Dermis blood vessel endothelial cell (primary cell): ENCODE measurements around the gene CD96. TPM values are rescaled to one million over a fixed set of nuclear protein-coding genes. Genes with fewer than 3 reads are reported as not detected.
"Not testable (repeated sequence)": the region's sequence is repeated elsewhere in the genome, so short reads cannot be mapped to it uniquely, and the experiment has no call there.

Source experiments
- DNase-seq: peaks from one replicate; pipeline ENCODE4 v3.0.0; 2010
- total RNA-seq: library from RNA; depleted of rRNA; stranded (reverse); fragments of >200 nt; gene quantifications from 2 replicates; pipeline ENCODE4 v1.2.3, GENCODE V29; 2014

CD96 gene
- total RNA-seq, 1 donor from 2014 or later = not detected

DNA sequence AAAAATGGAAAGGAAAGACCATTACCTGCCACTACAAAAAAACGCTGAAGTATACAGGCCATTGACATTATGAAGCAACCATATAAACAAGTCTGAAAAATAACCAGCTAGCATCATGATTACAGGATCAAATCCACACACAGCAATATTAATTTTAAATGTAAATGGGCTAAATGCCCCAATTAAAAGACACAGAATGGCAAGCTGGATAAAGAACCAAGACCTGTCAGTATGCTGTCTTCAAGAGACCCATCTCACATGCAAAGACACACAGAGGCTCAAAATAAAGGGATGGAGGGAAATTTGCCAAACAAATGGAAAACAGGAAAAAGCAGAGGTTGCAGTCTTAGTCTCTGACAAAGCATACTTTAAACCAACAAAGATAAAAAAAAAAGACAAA lies 87.0 kb downstream of the CD96 start:
- DNase-seq = not testable (repeated sequence)

DNA sequence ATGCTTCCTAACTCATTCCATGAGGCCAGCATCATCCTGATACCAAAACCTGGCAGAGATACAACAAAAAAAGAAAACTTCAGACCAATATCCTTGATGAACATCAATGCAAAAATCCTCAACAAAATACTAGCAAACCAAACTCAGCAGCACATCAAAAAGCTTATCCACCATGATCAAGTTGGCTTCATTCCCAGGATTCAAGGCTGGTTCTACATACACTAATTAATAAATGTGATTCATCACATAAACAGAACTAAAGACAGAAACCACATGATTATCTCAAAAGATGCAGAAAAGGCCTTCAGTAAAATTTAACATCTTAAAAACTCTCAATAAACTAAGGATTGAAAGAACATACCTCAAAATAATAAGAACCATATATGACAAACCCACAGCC lies 88.6 kb downstream of the CD96 start:
- DNase-seq = not testable (repeated sequence)

DNA sequence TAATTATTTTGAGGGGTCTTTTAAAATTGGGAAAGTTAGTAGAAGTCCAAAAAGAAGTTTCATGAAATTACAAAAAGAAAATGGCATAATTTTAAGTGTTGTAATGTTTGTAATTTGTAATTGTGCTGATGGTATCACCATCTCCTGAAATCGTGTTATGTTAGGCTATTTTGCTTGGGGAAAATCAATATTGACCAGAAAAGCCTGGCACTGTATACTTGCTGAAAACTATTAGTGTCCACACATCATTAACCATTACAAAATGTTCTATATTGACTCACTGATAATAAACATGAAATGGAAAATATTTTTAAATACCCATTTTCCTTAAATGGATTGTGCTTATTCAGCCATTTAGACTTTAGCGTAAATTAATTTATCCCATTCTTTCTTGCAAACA lies 93.4 kb downstream of the CD96 start:
- no peak for DNase-seq

DNA sequence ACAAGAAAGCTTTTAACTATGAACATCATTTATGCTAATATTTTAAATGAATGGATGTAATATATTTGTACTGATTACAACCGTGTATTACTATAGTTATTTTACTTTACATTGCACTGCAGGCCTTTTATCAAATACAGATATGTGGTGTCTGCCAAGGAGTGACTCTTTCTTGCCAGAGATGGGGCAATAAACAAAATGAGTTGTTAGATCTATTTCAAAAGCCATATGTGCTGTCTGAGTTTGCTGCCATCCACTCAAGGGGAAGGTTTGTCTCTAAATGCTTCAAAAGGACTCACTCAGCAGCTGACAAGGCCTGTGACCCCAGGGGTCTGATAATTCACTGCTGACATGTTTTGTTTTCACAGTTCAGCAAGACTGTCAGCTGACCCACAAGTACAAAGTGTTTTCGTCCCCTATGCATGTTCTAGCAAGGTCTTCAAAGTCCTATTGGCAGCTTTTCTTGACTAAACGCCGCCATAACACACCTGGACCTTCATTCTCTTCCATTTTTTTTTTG lies 94.4 kb downstream of the CD96 start:
- no peak for DNase-seq

DNA sequence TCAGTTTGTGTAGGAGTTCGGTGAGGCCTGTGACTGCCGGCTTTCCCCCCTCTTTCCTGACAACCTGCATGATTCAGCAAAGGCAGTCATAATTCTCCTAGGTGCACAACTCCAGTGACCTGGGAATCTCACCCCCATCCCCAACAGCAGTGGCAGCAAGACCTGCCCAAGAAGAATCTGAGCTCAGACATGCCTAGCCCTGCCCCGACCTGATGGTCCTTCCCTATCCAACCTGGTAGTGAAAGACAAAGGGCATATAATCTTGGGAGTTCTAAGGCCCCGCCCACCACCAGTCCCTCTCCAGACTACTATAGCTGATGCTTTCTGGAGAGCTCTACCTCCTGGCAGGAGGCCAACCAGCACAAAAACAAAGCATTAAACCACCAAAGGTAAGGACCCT lies 97.3 kb downstream of the CD96 start:
- no peak for DNase-seq

DNA sequence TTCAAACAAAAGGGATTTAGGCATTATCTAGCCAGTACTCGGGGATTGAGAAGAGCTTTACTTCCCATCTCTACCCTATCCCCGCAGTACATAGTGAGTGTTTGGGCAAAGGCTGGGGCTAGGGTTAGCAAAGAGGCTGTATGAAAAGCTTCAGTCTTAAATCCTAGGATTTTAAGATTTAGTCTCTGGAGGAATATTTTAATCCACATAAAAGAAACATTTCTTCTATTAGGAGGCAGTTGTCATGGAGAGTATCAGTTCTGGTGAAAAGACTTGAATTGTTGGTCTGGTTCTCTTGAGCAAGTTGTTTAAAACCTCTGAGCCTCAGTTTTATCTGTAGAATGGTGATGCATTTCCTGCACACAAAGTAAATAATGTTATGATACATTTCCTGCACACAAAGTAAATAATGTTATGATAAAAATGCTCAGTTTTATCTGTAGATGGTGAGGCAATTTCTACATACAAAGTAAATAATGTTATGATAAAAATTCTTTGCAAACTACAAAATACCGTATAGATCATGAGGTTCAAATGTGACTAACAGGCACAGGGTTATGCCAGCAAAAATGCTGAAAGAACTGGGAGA lies 107.1 kb downstream of the CD96 start:
- no peak for DNase-seq

DNA sequence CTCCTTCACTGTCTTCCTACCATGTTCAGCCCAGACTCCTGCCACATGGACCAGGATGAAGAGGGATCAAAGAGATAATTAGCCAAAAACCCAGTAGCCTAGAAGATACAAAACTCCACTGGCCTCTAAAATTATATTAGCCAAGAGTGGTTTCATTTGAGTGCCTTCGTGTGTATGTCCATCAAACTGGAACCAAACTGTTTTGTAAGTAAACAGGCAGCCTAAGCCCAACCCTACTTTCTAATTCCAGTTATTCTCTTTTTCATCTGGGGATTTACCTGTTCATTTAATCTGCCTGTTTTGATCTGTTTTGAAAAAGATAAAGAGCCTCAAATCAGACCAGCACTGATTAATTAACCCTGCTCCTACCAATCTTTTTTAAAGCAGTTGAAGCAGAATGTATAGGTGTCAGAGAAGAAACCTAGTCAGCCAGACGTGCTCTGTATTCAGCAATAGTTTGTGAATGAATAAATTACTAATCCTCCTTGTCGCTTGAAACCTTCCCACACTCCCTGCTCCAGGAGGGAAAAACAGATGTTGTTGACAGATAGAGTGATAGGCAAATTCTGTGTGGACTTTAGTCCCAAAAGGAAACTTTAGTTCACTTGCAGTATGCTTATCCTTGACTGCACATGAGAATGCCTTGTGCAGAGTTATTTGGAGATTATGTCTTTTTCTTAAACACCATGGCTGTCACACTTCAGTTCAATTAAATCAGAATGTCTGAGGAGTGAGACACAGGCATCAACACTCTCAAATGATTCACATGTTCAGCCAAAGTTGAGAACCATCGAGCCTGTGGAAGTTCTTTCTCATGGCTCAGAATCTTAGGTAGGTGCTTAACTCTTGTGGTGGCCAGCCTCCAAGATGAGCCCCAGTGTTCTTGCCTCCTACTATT lies 108.6 kb downstream of the CD96 start:
- no peak for DNase-seq

DNA sequence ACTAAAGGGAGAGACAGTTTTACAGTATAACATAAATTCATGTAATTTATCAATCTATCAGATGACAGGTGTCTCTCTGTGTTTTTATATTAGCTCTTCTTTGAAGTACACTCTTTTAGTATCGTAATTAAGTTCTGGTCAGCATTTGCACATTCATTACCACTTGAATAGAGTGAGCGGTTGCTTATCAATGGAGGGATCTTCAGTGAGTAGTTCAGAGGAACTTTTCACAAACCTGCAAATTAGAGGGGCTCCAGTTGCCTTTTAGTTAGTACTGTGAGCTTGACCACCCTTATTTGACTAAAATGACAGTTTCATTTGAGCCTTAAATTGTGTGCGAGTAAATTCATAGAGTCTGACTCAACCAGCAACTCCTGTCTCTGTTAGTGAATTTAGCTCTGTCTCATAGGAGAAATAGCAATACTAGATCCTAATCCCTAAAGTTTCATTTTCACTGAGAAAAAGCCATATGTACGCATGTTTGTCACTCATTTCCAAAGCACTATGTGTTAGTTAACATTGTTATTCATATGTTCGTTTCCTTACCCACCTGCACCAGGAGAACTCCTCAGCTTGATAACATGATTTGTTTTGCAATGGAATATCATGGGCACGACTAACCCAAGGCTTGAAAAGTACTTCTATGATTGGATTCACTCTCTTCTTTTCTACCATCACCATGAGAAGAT lies 110.6 kb downstream of the CD96 start:
- no peak for DNase-seq

DNA sequence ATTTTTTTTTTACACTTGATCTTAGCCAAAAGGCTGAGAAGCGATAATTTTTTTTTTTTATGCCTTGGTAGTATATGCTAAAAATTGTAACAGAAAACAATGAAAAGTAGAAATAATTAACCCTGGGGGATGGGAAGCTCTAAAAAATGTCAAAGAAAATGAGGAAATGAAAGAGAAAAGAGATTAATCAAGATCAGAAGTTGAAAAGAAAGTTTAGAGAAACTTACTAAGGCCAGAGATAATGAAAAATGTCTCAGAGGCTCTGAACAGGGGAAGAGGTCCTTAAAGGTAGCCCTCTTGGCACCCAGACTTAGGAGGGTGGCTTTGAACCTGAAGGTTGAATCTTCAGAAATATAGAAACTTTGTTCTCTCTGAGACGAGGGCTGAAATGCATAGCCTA lies 111.8 kb downstream of the CD96 start:
- DNase-seq = no peak

DNA sequence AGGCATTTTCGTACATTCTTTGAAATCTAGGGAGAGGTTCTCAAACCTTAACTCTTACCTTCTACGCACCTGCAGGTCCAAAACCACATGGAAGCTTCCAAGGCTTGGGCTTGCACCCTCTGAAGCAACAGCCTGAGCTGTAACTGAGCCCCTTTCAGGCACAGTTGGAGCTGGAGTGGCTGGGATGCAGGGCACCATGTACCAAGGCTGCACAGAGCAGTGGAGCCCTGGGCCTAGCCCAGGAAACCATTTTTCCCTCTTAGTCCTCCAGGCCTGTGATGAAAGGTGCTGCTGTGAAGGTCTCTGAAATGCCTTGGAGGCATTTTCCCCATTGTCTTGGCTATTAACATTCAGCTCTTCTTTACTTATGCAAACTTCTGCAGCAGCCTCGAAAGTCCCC lies 120.0 kb downstream of the CD96 start:
- no peak for DNase-seq

DNA sequence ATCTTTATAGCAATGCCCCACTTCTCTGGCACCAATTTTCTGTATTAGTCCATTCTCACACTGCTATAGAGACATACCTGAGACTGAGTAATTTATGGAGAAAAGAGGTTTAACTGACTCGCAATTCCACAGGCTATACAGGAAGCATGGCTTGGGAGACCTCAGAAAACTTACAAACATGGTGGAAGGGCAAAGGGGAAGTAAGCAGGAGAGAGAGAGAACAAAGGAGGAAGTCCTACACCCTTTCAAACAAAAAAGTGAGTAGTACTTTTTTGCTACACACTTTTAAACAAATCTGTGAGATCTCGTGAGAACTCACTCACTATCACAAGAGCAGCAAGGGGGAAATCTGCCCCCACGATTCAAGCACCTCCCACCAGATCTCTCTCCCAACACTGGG lies 120.9 kb downstream of the CD96 start:
- no peak for DNase-seq

DNA sequence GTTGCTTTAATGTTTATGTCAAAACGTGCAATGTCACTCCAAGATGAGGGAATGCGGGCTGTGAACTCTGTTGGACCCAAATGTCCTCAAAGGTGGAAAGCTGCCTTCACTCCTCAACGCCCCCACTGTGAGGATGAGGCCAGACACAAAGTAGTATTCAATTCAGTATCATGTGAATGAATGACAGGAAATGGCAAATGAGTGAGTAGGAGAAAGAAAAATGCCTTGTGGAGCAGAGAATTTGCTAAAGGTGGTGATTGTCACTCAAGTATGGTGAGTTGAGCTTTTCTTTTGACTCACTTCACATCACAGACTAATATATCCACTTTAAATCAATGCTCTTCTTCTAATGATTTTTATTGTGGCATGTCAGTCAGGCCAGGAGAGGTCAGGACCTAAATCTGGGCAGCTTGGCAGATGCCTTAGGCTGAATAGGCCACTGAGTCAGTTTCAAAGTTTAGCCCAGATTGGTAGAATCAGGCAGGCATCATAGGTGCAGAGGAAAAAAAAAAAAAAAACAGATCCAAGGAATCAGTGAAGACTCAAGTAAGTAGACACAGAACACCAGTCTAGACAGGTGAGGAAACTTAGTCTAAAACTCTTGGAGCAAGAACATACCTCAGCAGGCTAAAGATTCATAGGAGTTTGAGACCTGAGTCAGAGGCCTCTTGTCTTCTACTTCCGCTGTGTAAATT lies 124.2 kb downstream of the CD96 start:
- DNase-seq = no peak

DNA sequence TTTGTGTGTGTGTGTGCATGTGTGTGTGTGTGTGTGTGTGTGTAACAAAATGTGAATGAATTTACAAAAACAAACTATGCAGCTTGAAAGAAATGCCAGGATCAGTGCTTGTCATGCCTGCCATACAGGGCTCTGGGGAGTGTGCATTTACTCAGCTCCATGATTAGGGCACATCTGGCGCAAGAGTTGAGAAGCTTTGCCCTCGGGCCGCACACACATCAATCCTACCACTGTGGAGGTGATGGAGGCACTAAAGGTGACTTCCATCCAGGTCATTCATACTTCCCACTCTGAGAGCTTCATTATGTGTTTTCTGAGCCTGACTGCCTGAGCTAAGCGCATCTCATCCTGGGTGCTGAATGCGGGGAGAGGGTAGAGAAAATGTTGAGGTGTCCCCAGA lies 125.2 kb downstream of the CD96 start:
- no peak for DNase-seq

DNA sequence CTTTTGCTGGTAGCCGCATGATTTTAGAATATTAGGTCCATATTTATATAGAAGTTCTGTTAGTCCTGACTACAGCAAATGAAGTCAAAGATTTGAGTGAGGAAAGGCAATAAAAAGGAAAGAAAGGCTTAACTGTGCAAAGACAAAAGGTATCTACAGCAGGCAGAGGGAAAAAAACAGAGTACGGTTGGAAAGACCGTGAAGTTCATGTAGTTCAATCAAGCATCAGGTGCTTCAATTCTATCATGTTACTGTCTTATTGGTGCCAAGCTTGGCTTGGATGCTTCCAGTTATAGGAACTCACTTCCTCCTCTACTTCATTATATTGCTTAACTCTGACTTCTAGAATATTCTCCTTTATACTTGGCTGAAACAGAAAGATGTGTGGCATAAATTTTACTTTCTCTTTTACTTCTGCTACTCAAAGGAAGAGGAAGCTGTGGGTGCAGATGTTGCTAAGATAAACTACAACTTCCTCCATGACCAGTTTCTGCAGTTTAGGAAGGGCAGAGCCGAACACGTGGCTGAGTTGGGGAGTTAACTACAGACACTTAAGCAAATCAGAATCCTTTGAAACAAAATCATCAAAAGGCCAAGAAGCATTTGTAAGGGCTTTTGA lies 125.7 kb downstream of the CD96 start:
- DNase-seq = peak; percentile 72

DNA sequence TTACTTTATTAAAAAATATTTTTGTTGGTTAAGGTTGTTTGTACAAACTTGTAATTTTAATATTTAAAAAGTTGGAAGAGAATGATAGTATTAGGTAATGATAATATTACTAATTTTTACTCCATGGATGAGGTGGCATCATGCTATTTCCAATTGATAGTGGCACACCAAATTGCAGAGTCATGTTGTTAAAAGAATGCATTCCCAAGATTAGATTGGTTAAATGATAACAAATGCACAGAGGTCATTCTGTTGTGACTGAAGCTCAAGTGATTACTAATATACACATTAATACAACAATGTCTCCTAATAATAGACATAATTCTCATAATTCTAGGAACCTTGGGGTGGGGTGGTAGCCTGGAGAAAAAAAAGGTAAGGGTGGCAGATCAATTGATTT lies 126.3 kb downstream of the CD96 start:
- no peak for DNase-seq

DNA sequence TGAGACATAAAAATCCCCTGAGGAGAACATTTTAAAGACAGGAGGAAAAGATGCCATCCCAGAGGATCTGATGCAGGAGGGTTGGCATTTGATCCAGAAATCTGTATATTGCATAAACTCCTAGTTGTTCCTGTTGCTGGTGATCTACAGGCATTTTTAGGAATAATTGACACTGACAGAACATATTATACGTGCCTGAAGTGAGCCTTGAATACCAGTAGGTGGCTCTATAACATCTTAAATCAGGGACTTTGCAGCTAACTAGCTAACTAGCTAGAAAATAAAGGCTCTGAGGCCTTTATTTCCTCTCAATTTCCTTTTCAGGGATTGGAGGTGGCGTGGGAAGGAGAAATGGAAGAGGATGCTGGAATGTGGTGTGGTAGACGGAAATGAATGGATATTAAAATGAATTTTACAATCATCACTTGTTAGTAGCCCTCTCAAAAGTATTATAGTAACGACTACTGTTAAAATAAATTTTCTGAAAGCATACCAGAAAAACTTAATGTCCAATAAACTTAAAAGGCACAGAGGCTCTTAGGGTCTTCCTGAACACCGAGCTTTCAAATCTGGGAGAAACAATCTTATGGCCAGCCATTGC lies 127.0 kb downstream of the CD96 start:
- DNase-seq = peak; percentile 76

DNA sequence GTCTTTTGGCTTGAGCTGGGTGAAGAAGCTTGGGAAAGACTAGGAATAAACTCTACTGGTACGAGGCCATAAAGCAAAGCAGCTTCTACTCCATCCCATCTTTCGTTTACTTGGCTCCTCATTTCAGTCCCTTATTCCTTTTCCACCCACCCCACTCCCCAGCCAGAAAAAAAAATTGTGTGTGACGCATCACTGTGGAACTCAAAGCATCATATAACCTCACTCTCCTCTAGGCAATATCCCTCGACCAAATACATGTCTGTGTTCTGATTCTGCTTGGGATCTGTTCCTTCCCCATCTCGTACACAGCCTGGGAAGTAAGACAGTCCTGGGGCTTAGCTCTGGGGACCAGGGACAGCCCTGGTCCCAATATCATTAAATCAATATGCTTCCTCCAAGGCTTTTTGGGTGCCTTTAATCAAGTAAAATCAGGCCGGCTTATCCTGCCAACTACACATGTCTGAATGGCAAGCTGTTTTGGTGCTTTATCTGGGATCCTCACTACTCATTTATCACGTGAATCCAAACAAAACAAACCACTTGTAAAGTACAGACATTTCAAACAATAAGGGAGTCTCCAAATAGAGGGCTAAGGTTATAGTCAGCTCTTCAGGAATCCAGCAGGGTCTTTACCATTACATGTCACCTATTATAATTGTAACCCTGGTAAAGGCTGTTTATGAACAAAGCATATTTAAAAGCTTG lies 128.1 kb downstream of the CD96 start:
- no peak for DNase-seq

DNA sequence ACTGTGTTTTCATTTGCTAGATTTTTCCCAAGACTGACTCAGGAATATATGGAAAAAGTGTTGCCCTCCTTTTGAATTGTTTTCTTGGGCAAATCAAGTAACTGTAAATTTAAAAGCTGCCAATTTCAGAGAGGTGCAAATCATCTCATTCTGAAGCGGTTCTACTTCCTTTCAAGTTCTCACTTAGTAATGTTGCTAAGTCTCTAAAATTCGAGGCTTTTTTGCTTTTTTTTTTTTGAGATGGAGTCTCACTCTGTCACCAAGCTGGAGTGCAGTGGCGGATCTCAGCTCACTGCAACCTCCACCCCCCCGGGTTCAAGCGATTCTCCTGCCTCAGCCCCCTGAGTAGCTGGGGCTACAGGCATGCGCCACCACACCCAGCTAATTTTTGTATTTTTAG lies 130.5 kb downstream of the CD96 start:
- not testable (repeated sequence) for DNase-seq

DNA sequence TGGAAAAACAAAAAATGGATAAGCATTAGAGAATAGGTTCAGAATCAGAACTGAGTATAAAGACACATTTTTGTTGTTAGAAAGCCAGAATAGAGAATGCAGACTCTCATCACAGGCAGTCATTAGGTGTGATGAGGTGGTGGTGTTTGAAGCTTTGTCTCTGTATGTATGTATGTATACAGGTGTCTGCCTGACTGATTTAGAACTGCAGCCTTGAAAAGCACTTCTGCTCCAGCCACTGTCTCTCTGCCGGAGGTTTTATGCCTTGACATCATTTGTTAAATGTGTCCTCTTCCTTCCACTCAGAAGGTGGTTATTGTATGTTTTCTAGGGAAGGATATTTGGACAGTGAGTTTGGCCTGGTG lies 133.8 kb downstream of the CD96 start:
- DNase-seq = no peak

DNA sequence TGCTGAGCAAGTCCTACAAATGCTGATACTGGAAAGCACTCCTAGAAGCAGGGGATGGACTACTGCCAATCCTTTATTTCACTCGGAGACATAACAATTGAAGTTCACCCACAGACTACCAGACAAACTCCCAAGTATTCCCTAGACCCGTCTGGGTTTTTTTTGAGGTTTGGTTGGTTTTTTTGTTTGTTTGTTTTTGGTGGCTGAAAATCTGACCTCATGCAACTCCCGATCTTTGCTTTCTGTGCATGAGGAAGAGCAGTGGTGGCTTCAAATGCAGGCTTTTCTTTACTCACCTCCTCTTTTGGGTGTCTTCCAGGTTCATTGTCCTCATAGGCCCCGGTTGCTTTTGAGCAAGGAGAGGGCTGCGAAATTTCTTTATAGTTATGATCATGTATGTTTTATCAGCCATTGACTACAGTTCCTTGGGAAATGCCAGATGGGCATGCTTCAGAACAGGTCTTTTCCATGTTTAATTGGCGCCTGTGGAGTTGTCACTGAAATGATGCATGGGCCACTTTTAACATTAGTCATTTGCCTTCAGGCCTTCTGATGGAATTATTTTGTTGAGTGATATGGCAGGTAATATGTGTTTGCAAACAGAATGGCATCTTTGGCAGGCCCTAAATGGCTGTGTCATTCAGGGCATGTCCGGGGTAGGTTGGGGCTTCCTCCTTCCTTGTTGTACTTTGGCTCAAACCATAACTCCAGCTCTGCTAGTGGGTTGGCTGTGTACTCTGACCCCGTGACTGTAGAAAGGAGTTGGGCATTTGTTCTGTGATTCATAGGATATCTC lies 134.4 kb downstream of the CD96 start:
- peak; percentile 64 for DNase-seq

DNA sequence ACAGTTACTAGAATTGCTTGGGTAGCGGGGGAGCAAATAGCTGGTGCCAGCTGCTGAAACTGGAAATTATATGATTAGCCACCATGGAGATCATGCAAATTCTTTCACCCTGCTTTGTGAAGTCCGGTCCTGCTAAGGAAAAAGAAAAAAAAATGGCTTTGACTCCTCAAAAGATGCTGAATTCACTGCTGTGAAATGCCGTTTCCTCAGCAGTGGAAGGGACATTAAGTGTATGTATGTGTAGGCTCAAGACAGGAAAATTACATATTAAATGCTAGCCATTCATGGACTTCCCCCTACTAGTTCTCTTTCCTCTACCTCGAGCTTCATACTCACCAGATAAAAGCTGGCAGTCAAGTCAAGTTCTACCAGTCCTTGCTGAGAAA lies 135.0 kb downstream of the CD96 start:
- DNase-seq = no peak
